Measurements from ENCODE around the gene PPAN. TPM values are rescaled to one million over a fixed set of nuclear protein-coding genes. Genes with fewer than 3 reads are reported as not detected.

The PPAN gene
- total RNA-seq, 1 experiment from 2014 or later, result 63.3 TPM

- no peaks in the 10 kb centered on the region for H3K27me3 ChIP-seq (ENCODE audit: control insufficient read depth, insufficient read depth, low read length)
- CTCF ChIA-PET, result no interaction called here
- TF ChIP-seq SIN3A (IDR thresholded peaks at IDR 0.05; ENCODE audit: borderline replicate concordance, insufficient read depth, low read depth, low read length) (no peak), TCF7L2 (IDR thresholded peaks at IDR 0.05; ENCODE audit: low read depth, low read length) (no peak)
- TF ChIP-seq, protein P1, sequence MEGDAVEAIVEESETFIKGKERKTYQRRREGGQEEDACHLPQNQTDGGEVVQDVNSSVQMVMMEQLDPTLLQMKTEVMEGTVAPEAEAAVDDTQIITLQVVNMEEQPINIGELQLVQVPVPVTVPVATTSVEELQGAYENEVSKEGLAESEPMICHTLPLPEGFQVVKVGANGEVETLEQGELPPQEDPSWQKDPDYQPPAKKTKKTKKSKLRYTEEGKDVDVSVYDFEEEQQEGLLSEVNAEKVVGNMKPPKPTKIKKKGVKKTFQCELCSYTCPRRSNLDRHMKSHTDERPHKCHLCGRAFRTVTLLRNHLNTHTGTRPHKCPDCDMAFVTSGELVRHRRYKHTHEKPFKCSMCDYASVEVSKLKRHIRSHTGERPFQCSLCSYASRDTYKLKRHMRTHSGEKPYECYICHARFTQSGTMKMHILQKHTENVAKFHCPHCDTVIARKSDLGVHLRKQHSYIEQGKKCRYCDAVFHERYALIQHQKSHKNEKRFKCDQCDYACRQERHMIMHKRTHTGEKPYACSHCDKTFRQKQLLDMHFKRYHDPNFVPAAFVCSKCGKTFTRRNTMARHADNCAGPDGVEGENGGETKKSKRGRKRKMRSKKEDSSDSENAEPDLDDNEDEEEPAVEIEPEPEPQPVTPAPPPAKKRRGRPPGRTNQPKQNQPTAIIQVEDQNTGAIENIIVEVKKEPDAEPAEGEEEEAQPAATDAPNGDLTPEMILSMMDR (IDR thresholded peaks at IDR 0.05), result no peak
- TF ChIP-seq, protein P2, sequence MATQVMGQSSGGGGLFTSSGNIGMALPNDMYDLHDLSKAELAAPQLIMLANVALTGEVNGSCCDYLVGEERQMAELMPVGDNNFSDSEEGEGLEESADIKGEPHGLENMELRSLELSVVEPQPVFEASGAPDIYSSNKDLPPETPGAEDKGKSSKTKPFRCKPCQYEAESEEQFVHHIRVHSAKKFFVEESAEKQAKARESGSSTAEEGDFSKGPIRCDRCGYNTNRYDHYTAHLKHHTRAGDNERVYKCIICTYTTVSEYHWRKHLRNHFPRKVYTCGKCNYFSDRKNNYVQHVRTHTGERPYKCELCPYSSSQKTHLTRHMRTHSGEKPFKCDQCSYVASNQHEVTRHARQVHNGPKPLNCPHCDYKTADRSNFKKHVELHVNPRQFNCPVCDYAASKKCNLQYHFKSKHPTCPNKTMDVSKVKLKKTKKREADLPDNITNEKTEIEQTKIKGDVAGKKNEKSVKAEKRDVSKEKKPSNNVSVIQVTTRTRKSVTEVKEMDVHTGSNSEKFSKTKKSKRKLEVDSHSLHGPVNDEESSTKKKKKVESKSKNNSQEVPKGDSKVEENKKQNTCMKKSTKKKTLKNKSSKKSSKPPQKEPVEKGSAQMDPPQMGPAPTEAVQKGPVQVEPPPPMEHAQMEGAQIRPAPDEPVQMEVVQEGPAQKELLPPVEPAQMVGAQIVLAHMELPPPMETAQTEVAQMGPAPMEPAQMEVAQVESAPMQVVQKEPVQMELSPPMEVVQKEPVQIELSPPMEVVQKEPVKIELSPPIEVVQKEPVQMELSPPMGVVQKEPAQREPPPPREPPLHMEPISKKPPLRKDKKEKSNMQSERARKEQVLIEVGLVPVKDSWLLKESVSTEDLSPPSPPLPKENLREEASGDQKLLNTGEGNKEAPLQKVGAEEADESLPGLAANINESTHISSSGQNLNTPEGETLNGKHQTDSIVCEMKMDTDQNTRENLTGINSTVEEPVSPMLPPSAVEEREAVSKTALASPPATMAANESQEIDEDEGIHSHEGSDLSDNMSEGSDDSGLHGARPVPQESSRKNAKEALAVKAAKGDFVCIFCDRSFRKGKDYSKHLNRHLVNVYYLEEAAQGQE (IDR thresholded peaks at IDR 0.05; ENCODE audit: insufficient read depth in 1 of 2, low read depth in 2 of 2, low read length in 1 of 2), result no peak
- no peaks in the 10 kb centered on the region for H3K4me1 ChIP-seq (ENCODE audit: control insufficient read depth, insufficient read depth, low read length)
- intact Hi-C loops (cut with micrococcal nuclease; ENCODE audit: unreplicated experiment), result no loop called here
- H3K9me3 ChIP-seq (ENCODE audit: control insufficient read depth, insufficient read depth, low read depth, low read length), result no peaks in the 10 kb centered on the region
- ATAC-seq (no peak), DNase-seq (ENCODE audit: low read depth, low spot score) (no peak)
- H3K4me3 ChIP-seq (ENCODE audit: low read depth in 2 of 2, low read length in 2 of 2), result no peak overlapping the region
- in situ Hi-C loops (cut with HindIII; ENCODE audit: low pct_unique_long_range_greater_than_20kb, low sequenced_read_pairs), result no loop called here
- H3K27ac ChIP-seq (ENCODE audit: low read length), result no peak overlapping the region
- peaks cover 7% of the 10 kb centered on the region for H3K36me3 ChIP-seq (ENCODE audit: control insufficient read depth, insufficient read depth, low read length)
- POLR2A ChIA-PET, result no interaction called here
- BruUV-seq (replicated peaks), result no TSS peak
These were observed 53.4 kb downstream of the PPAN start for GRCh38 chr19:10159610-10160009.

Other genes with a start within 250 kb of the PPAN start
- 9.7 TPM for gene OLFM2, start 169.8 kb upstream of the PPAN start, total RNA-seq (2021; ENCODE audit: unreplicated experiment)
- gene COL5A3, start 95.9 kb upstream of the PPAN start, total RNA-seq (2021; ENCODE audit: unreplicated experiment), result 0.18 TPM
- not detected for gene RDH8, start 92.9 kb upstream of the PPAN start, total RNA-seq (2021; ENCODE audit: unreplicated experiment)
- 17.4 TPM for gene SHFL, start 20.0 kb upstream of the PPAN start, total RNA-seq (2021; ENCODE audit: unreplicated experiment)
- 0.74 TPM for gene ANGPTL6, start 3.7 kb upstream of the PPAN start, total RNA-seq (2021; ENCODE audit: unreplicated experiment)
- gene P2RY11, start 5.3 kb downstream of the PPAN start, total RNA-seq (2021; ENCODE audit: unreplicated experiment), result 12.5 TPM
- 233 TPM for gene EIF3G, start 13.5 kb downstream of the PPAN start, total RNA-seq (2021; ENCODE audit: unreplicated experiment)
- gene DNMT1, start 88.6 kb downstream of the PPAN start, total RNA-seq (2021; ENCODE audit: unreplicated experiment), result 168 TPM
- gene S1PR2, start 125.0 kb downstream of the PPAN start, total RNA-seq (2021; ENCODE audit: unreplicated experiment), result 2.9 TPM
- gene MRPL4, start 145.9 kb downstream of the PPAN start, total RNA-seq (2021; ENCODE audit: unreplicated experiment), result 62.8 TPM
- 136 TPM for gene ICAM1, start 164.8 kb downstream of the PPAN start, total RNA-seq (2021; ENCODE audit: unreplicated experiment)
- 2.8 TPM for gene ICAM4, start 180.6 kb downstream of the PPAN start, total RNA-seq (2021; ENCODE audit: unreplicated experiment)
- 19.5 TPM for gene ICAM5, start 183.6 kb downstream of the PPAN start, total RNA-seq (2021; ENCODE audit: unreplicated experiment)
- 1.3 TPM for gene ZGLP1, start 203.5 kb downstream of the PPAN start, total RNA-seq (2021; ENCODE audit: unreplicated experiment)
- 25.5 TPM for gene FDX2, start 209.7 kb downstream of the PPAN start, total RNA-seq (2021; ENCODE audit: unreplicated experiment)
- gene RAVER1, start 227.2 kb downstream of the PPAN start, total RNA-seq (2021; ENCODE audit: unreplicated experiment), result 55.6 TPM
- gene ICAM3, start 233.3 kb downstream of the PPAN start, total RNA-seq (2021; ENCODE audit: unreplicated experiment), result 10.5 TPM